Large intestine (tissue), 3 donors: ENCODE data around the gene WDHD1. TPM values are rescaled to one million over a fixed set of nuclear protein-coding genes. Genes with fewer than 3 reads are reported as not detected.

Source experiments
- DNase-seq, 2 donors: peaks; one replicate each; pipeline versions ENCODE4 v3.0.0 to v3.0.0-alpha.2; 2013
- H3K27ac ChIP-seq: one replicate; pipeline ENCODE4 v1.5.1; 2013; ENCODE audit warnings: low read length
- H3K27me3 ChIP-seq: 2 replicates; pipeline ENCODE4 v1.6.1; 2013; ENCODE audit warnings: low read length; ENCODE audit not compliant: control insufficient read depth, insufficient read depth
- H3K36me3 ChIP-seq: 2 replicates; pipeline ENCODE4 v1.6.1; 2013; ENCODE audit warnings: low read length; ENCODE audit not compliant: control insufficient read depth, insufficient read depth
- H3K4me1 ChIP-seq: one replicate; pipeline ENCODE4 v1.6.1; 2013; ENCODE audit warnings: low read length; ENCODE audit not compliant: control insufficient read depth, insufficient read depth
- H3K4me3 ChIP-seq: one replicate; pipeline ENCODE4 v1.5.1; 2013; ENCODE audit warnings: low read length
- H3K9me3 ChIP-seq: one replicate; pipeline ENCODE4 v1.6.1; 2013; ENCODE audit warnings: mild to moderate bottlenecking, low read depth, low read length, moderate library complexity; ENCODE audit not compliant: control insufficient read depth
- WGBS: methylation state at CpG from one replicate; pipeline ENCODE4 v1.1.5; 2013; ENCODE audit warnings: low lambda C conversion rate; ENCODE audit not compliant: insufficient coverage; 5-methylcytosine and 5-hydroxymethylcytosine counted together
- polyA plus RNA-seq: library from polyadenylated mRNA; unstranded; fragments of 120-200 nt; gene quantifications from one replicate; pipeline ENCODE4 v1.2.1, GENCODE V29; 2013

The WDHD1 gene
- polyA plus RNA-seq, 1 donor = 8.1 TPM

- 100% methylated on average over 2 of the region's 4 CpGs for WGBS
- DNase-seq = no peak
These were observed 131.2 kb downstream of the WDHD1 start for GRCh38 chr14:54895683-54896082.

GRCh38 chr14:54894995-54895394 lies 131.9 kb downstream of the WDHD1 start:
- H3K27ac ChIP-seq = no peak overlapping the region

More at GRCh38 chr14:54895683-54896082, 131.2 kb downstream of the WDHD1 start:
- Histone ChIP-seq H3K36me3 (no peaks in the 10 kb centered on the region), H3K9me3 (no peaks in the 10 kb centered on the region), H3K4me3 (no peak overlapping the region), H3K27me3 (no peaks in the 10 kb centered on the region), H3K27ac (no peak overlapping the region), H3K4me1 (no peaks in the 10 kb centered on the region)

DNA sequence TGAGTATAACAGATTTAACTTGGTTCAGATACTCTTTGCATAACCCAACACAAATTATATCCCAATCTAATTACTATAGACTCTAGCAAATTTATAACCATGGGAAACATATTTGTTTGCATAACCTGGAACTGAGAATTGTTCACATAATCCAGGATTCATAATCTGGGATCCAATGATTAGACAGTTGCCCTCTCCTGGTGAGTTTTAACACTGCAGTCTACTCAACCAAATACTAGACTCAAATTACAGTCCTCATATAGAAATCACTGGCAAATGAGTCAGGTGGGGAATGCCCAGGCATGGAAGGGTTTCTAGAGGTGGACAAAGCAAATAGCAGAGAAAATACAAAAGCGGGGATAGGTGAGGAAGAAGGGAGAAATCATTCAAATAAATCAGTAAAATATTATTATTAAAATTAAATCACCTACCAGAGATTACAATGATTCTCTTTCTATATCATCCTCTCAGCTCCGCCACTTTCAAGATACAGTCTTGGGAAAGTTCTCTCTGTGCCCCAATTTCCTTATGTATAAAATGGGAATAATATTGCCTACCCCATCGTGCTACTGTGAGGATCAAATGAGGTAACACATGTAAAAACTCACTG lies 133.6 kb downstream of the WDHD1 start:
- Histone ChIP-seq H3K27me3 (no peaks in the 10 kb centered on the region), H3K4me3 (no peak overlapping the region), H3K27ac (no peak overlapping the region), H3K4me1 (no peaks in the 10 kb centered on the region), H3K36me3 (no peaks in the 10 kb centered on the region), H3K9me3 (no peaks in the 10 kb centered on the region)
- DNase-seq = peak in 1 of 2 donors; percentile 29
- 40% methylated on average over 1 of the region's 3 CpGs for WGBS

More at GRCh38 chr14:54894995-54895394, 131.9 kb downstream of the WDHD1 start:
- no peaks in the 10 kb centered on the region for H3K36me3 ChIP-seq
- H3K9me3 ChIP-seq = no peaks in the 10 kb centered on the region
- H3K4me3 ChIP-seq = no peak overlapping the region
- no peak for DNase-seq
- H3K4me1 ChIP-seq = no peaks in the 10 kb centered on the region
- WGBS = 44% methylated on average over 2 of the region's 3 CpGs
- H3K27me3 ChIP-seq = no peaks in the 10 kb centered on the region

DNA sequence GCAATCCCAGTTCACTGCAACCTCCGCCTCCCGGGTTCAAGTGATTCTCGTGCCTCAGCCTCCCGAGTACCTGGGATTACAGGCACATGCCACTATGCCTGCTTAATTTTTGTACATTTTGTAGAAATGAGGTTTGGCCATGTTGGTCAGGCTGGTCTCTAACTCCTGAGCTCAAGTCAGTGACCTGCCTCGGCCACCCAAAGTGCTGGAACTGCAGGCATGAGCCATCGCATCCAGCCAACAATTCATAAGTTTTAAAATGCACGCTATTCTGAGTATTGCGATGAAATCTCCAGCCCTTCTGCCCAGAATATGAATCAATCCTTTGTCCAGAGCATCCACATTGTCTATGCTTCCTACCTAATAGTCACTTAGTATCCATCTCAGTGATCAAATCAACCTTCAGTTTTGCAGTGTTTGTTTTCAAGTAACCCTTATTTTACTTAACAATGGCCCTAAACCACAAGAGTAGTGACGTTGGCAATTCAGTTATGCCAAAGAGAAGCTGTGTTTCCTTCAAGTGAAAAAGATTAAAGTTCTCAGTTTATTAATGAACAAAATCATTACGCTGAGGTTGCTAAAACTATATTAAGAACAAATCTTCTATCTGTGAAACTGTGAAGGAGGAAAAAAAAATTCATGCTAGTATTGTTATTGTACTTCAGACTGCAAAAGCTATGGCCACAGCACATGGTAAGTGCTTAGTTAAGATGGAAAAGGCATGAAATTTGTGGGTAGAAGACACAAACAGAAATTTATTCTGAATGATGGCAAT lies 135.2 kb downstream of the WDHD1 start:
- no peaks in the 10 kb centered on the region for H3K36me3 ChIP-seq
- H3K4me1 ChIP-seq = no peaks in the 10 kb centered on the region
- no peak for DNase-seq
- H3K9me3 ChIP-seq = no peaks in the 10 kb centered on the region
- H3K4me3 ChIP-seq = no peak overlapping the region
- H3K27ac ChIP-seq = no peak overlapping the region
- no peaks in the 10 kb centered on the region for H3K27me3 ChIP-seq
- WGBS = 100% methylated on average over 1 of the region's 10 CpGs

GRCh38 chr14:54890788-54891187 lies 136.1 kb downstream of the WDHD1 start:
- Histone ChIP-seq H3K27ac (no peak overlapping the region), H3K27me3 (no peaks in the 10 kb centered on the region), H3K4me1 (no peaks in the 10 kb centered on the region), H3K4me3 (no peak overlapping the region), H3K36me3 (no peaks in the 10 kb centered on the region), H3K9me3 (no peaks in the 10 kb centered on the region)
- WGBS = no CpG with 5 or more reads among the region's 1 CpG
- no peak for DNase-seq

- Histone ChIP-seq H3K27ac (no peak overlapping the region), H3K36me3 (peaks cover under 1% of the 10 kb centered on the region), H3K4me3 (no peak overlapping the region), H3K4me1 (no peaks in the 10 kb centered on the region), H3K27me3 (no peaks in the 10 kb centered on the region), H3K9me3 (no peaks in the 10 kb centered on the region)
- no CpG with 5 or more reads among the region's 8 CpGs for WGBS
- DNase-seq = no peak
These were observed 137.0 kb downstream of the WDHD1 start for GRCh38 chr14:54889919-54890318.

Other genes starting within 250 kb of the WDHD1 start
- 27.5 TPM for gene GCH1, start 124.3 kb downstream of the WDHD1 start, polyA plus RNA-seq
- gene SOCS4, start 137 bp upstream of the WDHD1 start, polyA plus RNA-seq = 12.0 TPM
- 83.8 TPM for gene MAPK1IP1L, start 24.5 kb upstream of the WDHD1 start, polyA plus RNA-seq
- 873 TPM for gene LGALS3, start 102.2 kb upstream of the WDHD1 start, polyA plus RNA-seq
- 11.6 TPM for gene DLGAP5, start 164.5 kb upstream of the WDHD1 start, polyA plus RNA-seq
- gene FBXO34, start 244.3 kb upstream of the WDHD1 start, polyA plus RNA-seq = 25.5 TPM